H1 (cell line): ENCODE results near the gene CCDC30. TPM values are rescaled to one million over a fixed set of nuclear protein-coding genes. Genes with fewer than 3 reads are reported as not detected.

Source experiments
- CTCF ChIA-PET: fragments of 300-600 bp; sonication (Branson Sonifier 250); formaldehyde crosslinking; loops from one replicate; lab custom pipeline; 2021; ENCODE audit not compliant: partially characterized antibody; lab: Charles Lee
- POLR2A ChIA-PET: fragments of 300-600 bp; sonication (Branson Sonifier 250); formaldehyde crosslinking; loops from one replicate; lab custom pipeline; 2021; ENCODE audit warnings: inconsistent platforms; ENCODE audit not compliant: partially characterized antibody; lab: Charles Lee
- DNase-seq, 2 experiments: peaks; one replicate each; pipeline versions ENCODE4 v3.0.0 to v3.0.0-alpha.2; 2010 to 2022; ENCODE audit warnings: low spot score in 2 of 2, low read depth in 1 of 2, mixed read lengths in 1 of 2
- FAIRE-seq: peaks from 2 replicates; lab custom pipeline; 2011; peaks lifted over from hg19 to GRCh38; lab: Jason Lieb, UNC
- H2AFZ ChIP-seq: 2 replicates; pipeline ENCODE4 v1.8.1; 2012; ENCODE audit warnings: low read length, inconsistent platforms
- H2AK5ac ChIP-seq: 2 replicates; pipeline ENCODE4 v1.6.1; 2013; ENCODE audit warnings: low read depth, low read length
- H2BK120ac ChIP-seq: replicated peaks from 2 replicates; pipeline ENCODE3; 2013; ENCODE audit warnings: low read depth, low read length, inconsistent platforms
- H2BK12ac ChIP-seq: 2 replicates; pipeline ENCODE4 v1.6.1; 2013; ENCODE audit warnings: low read depth, low read length
- H2BK15ac ChIP-seq: 2 replicates; pipeline ENCODE4 v1.6.1; 2013; ENCODE audit warnings: low read length
- H2BK20ac ChIP-seq: 2 replicates; pipeline ENCODE4 v1.6.1; 2013; ENCODE audit warnings: low read length
- H2BK5ac ChIP-seq: 2 replicates; pipeline ENCODE4 v1.6.1; 2013; ENCODE audit warnings: low read depth, low read length
- H3K14ac ChIP-seq: 2 replicates; pipeline ENCODE4 v1.6.1; 2013; ENCODE audit warnings: inconsistent platforms; ENCODE audit not compliant: insufficient read length
- H3K18ac ChIP-seq: 2 replicates; pipeline ENCODE4 v1.6.1; 2013; ENCODE audit warnings: low read length; ENCODE audit errors: extremely low read depth
- H3K23ac ChIP-seq: 2 replicates; pipeline ENCODE4 v1.6.1; 2013; ENCODE audit warnings: inconsistent platforms; ENCODE audit not compliant: insufficient read length
- H3K23me2 ChIP-seq: 2 replicates; pipeline ENCODE4 v1.6.1; 2013; ENCODE audit warnings: low read depth, low read length
- H3K27ac ChIP-seq: 2 replicates; pipeline ENCODE4 v1.6.1; 2011; ENCODE audit warnings: low read depth, low read length, inconsistent platforms
- H3K27me3 ChIP-seq, 4 experiments: replicated peaks in 1 of 4; 1 replicate in 1 of 4; 2 replicates in 3 of 4; pipeline versions ENCODE4 v1.6.1 to v1.8.1; 2011 to 2013; ENCODE audit warnings: low read length in 3 of 4, mild to moderate bottlenecking in 3 of 4, inconsistent platforms in 2 of 4, mixed read lengths in 2 of 4, moderate library complexity in 1 of 4; ENCODE audit not compliant: control insufficient read depth in 3 of 4, insufficient read depth in 3 of 4; ENCODE audit errors: extremely low read depth in 1 of 4
- H3K36me3 ChIP-seq, 4 experiments: 2 replicates each; pipeline versions ENCODE4 v1.6.1 to v1.8.1; 2011 to 2013; ENCODE audit warnings: mild to moderate bottlenecking in 4 of 4, low read length in 3 of 4, moderate library complexity in 2 of 4, control low read depth in 1 of 4, inconsistent platforms in 1 of 4; ENCODE audit not compliant: insufficient read depth in 4 of 4, control insufficient read depth in 2 of 4
- H3K4ac ChIP-seq: replicated peaks from 2 replicates; pipeline ENCODE3; 2013; ENCODE audit warnings: low read length, low read depth, mixed read lengths, inconsistent platforms; ENCODE audit not compliant: insufficient read length
- H3K4me1 ChIP-seq, 4 experiments: replicated peaks in 1 of 4; 1 replicate in 1 of 4; 2 replicates in 3 of 4; pipeline versions ENCODE4 v1.6.1 to v1.8.1; 2011 to 2013; ENCODE audit warnings: low read length in 3 of 4, inconsistent platforms in 2 of 4, mixed read lengths in 1 of 4; ENCODE audit not compliant: insufficient read depth in 4 of 4, control insufficient read depth in 3 of 4
- H3K4me2 ChIP-seq, 2 experiments: 2 replicates each; pipeline versions ENCODE4 v1.6.1 to v1.8.1; 2011 to 2013; ENCODE audit warnings: low read depth in 2 of 2, low read length in 2 of 2, control low read depth in 1 of 2, inconsistent platforms in 1 of 2, mild to moderate bottlenecking in 1 of 2; ENCODE audit not compliant: insufficient read depth in 1 of 2
- H3K4me3 ChIP-seq, 4 experiments: fragments of 200-600, 300-600 bp in 1 of 4; sonication (generic), shearing (Covaris generic), sonication (Bioruptor Twin) in 1 of 4; 2 replicates each; pipeline versions ENCODE4 v1.5.1 to v1.8.1; 2011 to 2016; ENCODE audit warnings: low read length in 4 of 4, low read depth in 3 of 4, control low read depth in 2 of 4, inconsistent platforms in 2 of 4, mild to moderate bottlenecking in 2 of 4, mixed read lengths in 1 of 4, moderate library complexity in 1 of 4; ENCODE audit not compliant: insufficient read depth in 2 of 4; ENCODE audit errors: extremely low read depth in 1 of 4
- H3K56ac ChIP-seq: replicated peaks from 2 replicates; pipeline ENCODE3; 2013; ENCODE audit warnings: low read depth, mild to moderate bottlenecking, mixed read lengths, low read length, inconsistent platforms; ENCODE audit not compliant: insufficient read length
- H3K79me1 ChIP-seq: 2 replicates; pipeline ENCODE4 v1.6.1; 2013; ENCODE audit warnings: low read depth, low read length, control low read depth
- H3K79me2 ChIP-seq, 2 experiments: 2 replicates each; pipeline versions ENCODE4 v1.6.1 to v1.8.1; 2012 to 2013; ENCODE audit warnings: low read length in 2 of 2, mild to moderate bottlenecking in 2 of 2, inconsistent platforms in 1 of 2; ENCODE audit not compliant: insufficient read depth in 2 of 2, control insufficient read depth in 1 of 2
- H3K9ac ChIP-seq, 4 experiments: replicated peaks in 1 of 4; 1 replicate in 1 of 4; 2 replicates in 3 of 4; pipeline versions ENCODE4 v1.6.1 to v1.8.1; 2011 to 2013; ENCODE audit warnings: low read depth in 3 of 4, low read length in 3 of 4, control low read depth in 2 of 4, mild to moderate bottlenecking in 2 of 4, moderate library complexity in 2 of 4, inconsistent platforms in 1 of 4; ENCODE audit errors: extremely low read depth in 1 of 4
- H3K9me3 ChIP-seq, 2 experiments: 2 replicates each; pipeline versions ENCODE4 v1.6.1 to v1.8.1; 2012 to 2013; ENCODE audit warnings: mild to moderate bottlenecking in 2 of 2, moderate library complexity in 2 of 2, control low read depth in 1 of 2, inconsistent platforms in 1 of 2, low read depth in 1 of 2, low read length in 1 of 2, mixed read lengths in 1 of 2; ENCODE audit not compliant: insufficient read depth in 2 of 2
- H4K20me1 ChIP-seq, 2 experiments: replicated peaks in 1 of 2; 2 replicates each; pipeline versions ENCODE3 to v1.8.1; 2011 to 2013; ENCODE audit warnings: inconsistent platforms in 2 of 2, low read length in 2 of 2, mild to moderate bottlenecking in 1 of 2; ENCODE audit not compliant: insufficient read depth in 2 of 2, control insufficient read depth in 1 of 2
- H4K5ac ChIP-seq: 2 replicates; pipeline ENCODE4 v1.6.1; 2013; ENCODE audit warnings: low read length, low read depth, mixed read lengths, inconsistent platforms; ENCODE audit not compliant: insufficient read length
- H4K8ac ChIP-seq: 2 replicates; pipeline ENCODE4 v1.8.0; 2013; ENCODE audit warnings: mild to moderate bottlenecking, moderate library complexity, low read length, inconsistent platforms; ENCODE audit not compliant: insufficient read depth; ENCODE audit errors: extremely low read depth
- H4K91ac ChIP-seq: replicated peaks from 2 replicates; pipeline ENCODE3; 2013; ENCODE audit warnings: low read length, mixed read lengths, inconsistent platforms; ENCODE audit not compliant: insufficient read length
- CEBPB ChIP-seq: IDR thresholded peaks from 2 replicates; pipeline ENCODE4 v1.6.1; 2012; ENCODE audit warnings: low read depth, low read length
- GABPA ChIP-seq: IDR thresholded peaks from 2 replicates; pipeline ENCODE4 v1.6.1; 2011; ENCODE audit warnings: mild to moderate bottlenecking, low read length, moderate library complexity, borderline replicate concordance; ENCODE audit not compliant: insufficient read depth
- HDAC2 ChIP-seq, 2 experiments: fragments of 300-600 bp in 1 of 2; sonication (generic) in 1 of 2; IDR thresholded peaks; 2 replicates each; pipeline ENCODE4 v1.6.1; 2011 to 2012; ENCODE audit warnings: low read depth in 2 of 2, low read length in 2 of 2, mild to moderate bottlenecking in 2 of 2, moderate library complexity in 2 of 2, borderline replicate concordance in 1 of 2, inconsistent platforms in 1 of 2
- JUN ChIP-seq: IDR thresholded peaks from 2 replicates; pipeline ENCODE4 v1.6.1; 2011; ENCODE audit warnings: low read depth, mild to moderate bottlenecking, improper control_type of control experiment, low read length
- KDM1A ChIP-seq: fragments of 200-600, 300-600 bp; sonication (generic); IDR thresholded peaks from 2 replicates; pipeline ENCODE4 v1.7.1; 2016; ENCODE audit warnings: mild to moderate bottlenecking, low read length, borderline replicate concordance
- KDM5A ChIP-seq: fragments of 200-600 bp; IDR thresholded peaks from 2 replicates; pipeline ENCODE4 v1.7.1; 2012; ENCODE audit warnings: mild to moderate bottlenecking, low read length, inconsistent platforms, mixed read lengths
- POLR2AphosphoS5 ChIP-seq: IDR thresholded peaks from 2 replicates; pipeline ENCODE4 v1.6.1; 2011; ENCODE audit warnings: low read depth, low read length
- RAD21 ChIP-seq, 2 experiments: IDR thresholded peaks in 1 of 2; conservative IDR thresholded peaks in 1 of 2; 2 replicates each; pipeline ENCODE4 v1.6.1; 2011; ENCODE audit warnings: low read depth in 2 of 2, low read length in 2 of 2, improper control_type of control experiment in 1 of 2, inconsistent platforms in 1 of 2, mild to moderate bottlenecking in 1 of 2, moderate library complexity in 1 of 2
- SP1 ChIP-seq: IDR thresholded peaks from 2 replicates; pipeline ENCODE4 v1.6.1; 2011; ENCODE audit warnings: low read depth, low read length
- SP4 ChIP-seq: IDR thresholded peaks from 2 replicates; pipeline ENCODE4 v1.6.1; 2012; ENCODE audit warnings: low read length, inconsistent platforms
- YY1 ChIP-seq: IDR thresholded peaks from 2 replicates; pipeline ENCODE4 v1.6.1; 2011; ENCODE audit warnings: low read depth, mild to moderate bottlenecking, low read length
- whole genome bisulfite sequencing, 2 experiments: shearing (Covaris generic) in 1 of 2; methylation state at CpG; one replicate each; pipeline versions ENCODE4 v1.1.6 to v1.1.7; 2013 to 2015; ENCODE audit warnings: low lambda C conversion rate in 2 of 2, mixed read lengths in 2 of 2, inconsistent platforms in 1 of 2, low coverage in 1 of 2, missing lambda C conversion rate in 1 of 2; ENCODE audit not compliant: insufficient replicate concordance in 2 of 2, insufficient coverage in 1 of 2, insufficient read length in 1 of 2; ENCODE audit errors: extremely low coverage in 1 of 2, missing lambda C conversion rate in 1 of 2; 5-methylcytosine and 5-hydroxymethylcytosine counted together
- polyA plus RNA-seq, 7 experiments: library from polyadenylated mRNA; depleted of rRNA in 3 of 7; stranded (reverse) in 5 of 7; unstranded in 2 of 7; fragments of >200 nt in 5 of 7; fragments of 200-250 nt in 2 of 7; gene quantifications; 1 replicate in 5 of 7; 2 replicates in 1 of 7; 4 replicates in 1 of 7; pipeline versions ENCODE4 v1.2.1 to v1.2.3, GENCODE V29; 2011 to 2013; ENCODE audit warnings: missing spikeins in 2 of 7, mixed read lengths in 2 of 7
- total RNA-seq: library from RNA; stranded (reverse); fragmentation: NEBNext Ultra II Directional; extraction: Animal tissue kit (Norgen Biotek cat#: 25700); gene quantifications from 2 replicates; pipeline ENCODE4 v1.2.1, GENCODE V29; 2021

CCDC30 gene
- total and polyA plus RNA-seq, 2 of the 8 experiments (the other 6 are each of a cell fraction or from before 2014, with no cell fraction given), result 0.60 to 1.8 TPM

- Histone ChIP-seq H3K23me2 (no peaks in the 10 kb centered on the region), H3K27ac (no peak overlapping the region), H3K4me2 (no peak overlapping the region), H4K5ac (no peak overlapping the region), H3K4ac (no peak overlapping the region), H3K23ac (no peak overlapping the region), H3K18ac (no peak overlapping the region), H2BK5ac (no peak overlapping the region), H3K79me1 (no peaks in the 10 kb centered on the region), H3K4me3 (no peak overlapping the region), H4K20me1 (no peaks in the 10 kb centered on the region), H2BK15ac (no peak overlapping the region), H3K79me2 (no peaks in the 10 kb centered on the region), H3K4me1 (no peaks in the 10 kb centered on the region), H3K27me3 (no peaks in the 10 kb centered on the region), H3K14ac (no peak overlapping the region), H2AK5ac (no peak overlapping the region), H4K8ac (no peak overlapping the region), H2BK12ac (no peak overlapping the region), H4K91ac (no peak overlapping the region), H2AFZ (no peak overlapping the region), H3K9ac (no peak overlapping the region), H3K56ac (no peak overlapping the region), H3K36me3 (no peaks in the 10 kb centered on the region), H2BK120ac (no peak overlapping the region), H2BK20ac (no peak overlapping the region), H3K9me3 (no peaks in the 10 kb centered on the region)
- CTCF ChIA-PET, result interaction anchor here (0.9 kb wide), 1 partner anchor 130 kb away, joined by 4 read pairs; no protein-coding TSS in a partner anchor
- DNase-seq (no peak), FAIRE-seq (no peak)
- WGBS, 2 experiments, result 75% methylated on average over 2 of the region's 2 CpGs; no CpG with 5 or more reads in 1 of the 2 experiments
- no peak for TF ChIP-seq KDM1A
- TF ChIP-seq YY1, result no peak
- no peak for TF ChIP-seq GABPA
- no peak for TF ChIP-seq SP4
- TF ChIP-seq SP1, result no peak
- no peak for TF ChIP-seq RAD21 (IDR thresholded peaks at IDR 0.05 in 1 of 2, conservative IDR thresholded peaks at IDR 0.05 in 1 of 2; ENCODE audit: low read depth in 2 of 2, low read length in 2 of 2)
- TF ChIP-seq KDM5A, result no peak
- no peak for TF ChIP-seq JUN
- TF ChIP-seq HDAC2 (IDR thresholded peaks at IDR 0.05; ENCODE audit: borderline replicate concordance in 1 of 2, low read depth in 2 of 2, low read length in 2 of 2), result no peak
- TF ChIP-seq CEBPB, result no peak
- TF ChIP-seq POLR2AphosphoS5, result no peak
- POLR2A ChIA-PET, result no interaction called here
Measured at GRCh38 chr1:42442662-42443061, 20.4 kb upstream of the CCDC30 start.
